ENCODE results near the gene PDGFB. TPM values are rescaled to one million over a fixed set of nuclear protein-coding genes. Genes with fewer than 3 reads are reported as not detected.
A peak's percentile ranks its signal among the peaks of the same experiment; 100 is the strongest.

PDGFB gene
- total and polyA plus RNA-seq, 9 of the 15 experiments (the other 6 are each of a cell fraction or from before 2014, with no cell fraction given), result 0.07 to 4.0 (median 0.48) TPM; not detected in 1

DNA sequence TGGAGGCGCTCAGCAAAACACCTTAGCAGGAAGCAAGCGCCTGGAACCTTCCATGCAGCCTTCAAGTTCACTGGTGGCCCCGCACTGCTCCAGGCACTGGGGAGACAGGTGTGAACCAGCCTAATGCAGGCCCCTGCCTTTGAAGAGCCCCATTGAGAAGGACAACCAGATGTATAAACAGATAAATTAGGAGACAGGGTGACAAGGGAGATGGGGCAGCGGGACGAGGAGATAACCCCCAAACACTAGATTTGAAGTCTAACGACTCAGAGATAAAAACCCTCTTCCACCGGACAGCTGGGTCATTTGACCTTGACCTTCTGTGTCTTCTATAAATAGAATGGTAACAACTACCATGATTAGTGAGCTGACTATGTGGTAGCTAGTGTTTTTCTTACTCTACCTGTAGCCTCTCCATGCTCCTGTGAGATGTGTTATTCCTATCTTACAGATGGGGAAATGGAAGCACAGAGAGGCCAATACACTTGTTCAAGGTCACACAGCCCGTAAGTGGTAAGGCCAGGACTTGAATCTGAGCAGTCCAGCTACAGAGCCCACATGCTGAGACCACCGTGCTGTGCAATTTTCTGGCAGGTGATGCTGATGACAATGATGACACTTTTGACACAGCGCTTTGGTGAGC, 2.0 kb upstream of the PDGFB start (continued):
- TF ChIP-seq RERE (CRISPR knock-in tag; IDR thresholded peaks at IDR 0.05; ENCODE audit: borderline replicate concordance) (no peak), EP300 (IDR thresholded peaks at IDR 0.05; ENCODE audit: low read length) (peak; percentile 65), NEUROD1 (IDR thresholded peaks at IDR 0.05; ENCODE audit: borderline replicate concordance, low read depth, low read length, partially characterized antibody) (no peak), MEIS2 (IDR thresholded peaks at IDR 0.05; ENCODE audit: partially characterized antibody) (peak; percentile 41), NONO (IDR thresholded peaks at IDR 0.05; ENCODE audit: low read depth in 2 of 2, low read length in 1 of 2) (no peak), HIVEP1 (CRISPR knock-in tag; IDR thresholded peaks at IDR 0.05) (no peak), ETV1 (tag; conservative IDR thresholded peaks at IDR 0.05; ENCODE audit: low read depth) (no peak), ARHGAP35 (IDR thresholded peaks at IDR 0.05; ENCODE audit: partially characterized antibody) (no peak), ZNF184 (CRISPR knock-in tag; IDR thresholded peaks at IDR 0.05) (no peak), TFAP4 (CRISPR knock-in tag; IDR thresholded peaks at IDR 0.05; ENCODE audit: borderline replicate concordance) (peak; percentile 69), HCFC1 (IDR thresholded peaks at IDR 0.05; ENCODE audit: low read depth, low read length) (no peak), ZNF133 (CRISPR knock-in tag; IDR thresholded peaks at IDR 0.05) (no peak), TARDBP (IDR thresholded peaks at IDR 0.05) (no peak), HOXB6 (CRISPR knock-in tag; IDR thresholded peaks at IDR 0.05; ENCODE audit: borderline replicate concordance) (no peak), NFYB (IDR thresholded peaks at IDR 0.05; ENCODE audit: extremely low read depth, insufficient read length) (no peak), NCOA6 (IDR thresholded peaks at IDR 0.05) (no peak), PCBP1 (IDR thresholded peaks at IDR 0.05; ENCODE audit: low read depth, low read length, poor library complexity, severe bottlenecking) (no peak), RNF2 (IDR thresholded peaks at IDR 0.05) (no peak), ASH1L (IDR thresholded peaks at IDR 0.05; ENCODE audit: borderline replicate concordance, low read depth, partially characterized antibody) (no peak), NRF1 (conservative IDR thresholded peaks at IDR 0.05 in 1 of 2, IDR thresholded peaks at IDR 0.05 in 1 of 2) (no peak), KDM2B (CRISPR knock-in tag; IDR thresholded peaks at IDR 0.05) (no peak), SAFB (IDR thresholded peaks at IDR 0.05; ENCODE audit: borderline replicate concordance, low read depth, low read length) (no peak)
- TF ChIP-seq, protein P1, sequence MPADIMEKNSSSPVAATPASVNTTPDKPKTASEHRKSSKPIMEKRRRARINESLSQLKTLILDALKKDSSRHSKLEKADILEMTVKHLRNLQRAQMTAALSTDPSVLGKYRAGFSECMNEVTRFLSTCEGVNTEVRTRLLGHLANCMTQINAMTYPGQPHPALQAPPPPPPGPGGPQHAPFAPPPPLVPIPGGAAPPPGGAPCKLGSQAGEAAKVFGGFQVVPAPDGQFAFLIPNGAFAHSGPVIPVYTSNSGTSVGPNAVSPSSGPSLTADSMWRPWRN (IDR thresholded peaks at IDR 0.05; ENCODE audit: low read depth), result 0 out of 2 replicates have a peak, but pooled peaks have one; percentile 36

Measured in K562 (cell line).